GM19351 (cell line): ENCODE measurements around the gene PFKP.
"Not testable (repeated sequence)": the region's sequence is repeated elsewhere in the genome, so short reads cannot be mapped to it uniquely, and the experiment has no call there.

Experiments used
- ATAC-seq: cut with Tn5 transposase; IDR thresholded peaks from one replicate; pipeline ENCODE4 v1.9.1; 2021; ENCODE audit warnings: mild to moderate bottlenecking, moderate library complexity; ENCODE audit not compliant: unreplicated experiment

PFKP gene

GRCh38 chr10:3046981-3047547 is 20.3 kb upstream of the PFKP start:
- no peak for ATAC-seq

- ATAC-seq: no peak
Observed at GRCh38 chr10:3047596-3047995, 19.8 kb upstream of the PFKP start.

GRCh38 chr10:3048119-3049019 is 19.0 kb upstream of the PFKP start:
- no peak for ATAC-seq

GRCh38 chr10:3051692-3052091 is 15.7 kb upstream of the PFKP start:
- ATAC-seq: no peak

- ATAC-seq: no peak
Observed at GRCh38 chr10:3053155-3053554, 14.2 kb upstream of the PFKP start.

GRCh38 chr10:3054183-3054850 is 13.0 kb upstream of the PFKP start:
- ATAC-seq: no peak

GRCh38 chr10:3054851-3055199 is 12.5 kb upstream of the PFKP start:
- no peak for ATAC-seq

GRCh38 chr10:3056280-3057037 is 10.9 kb upstream of the PFKP start:
- ATAC-seq: no peak

GRCh38 chr10:3057946-3058345 is 9.4 kb upstream of the PFKP start:
- ATAC-seq: no peak

GRCh38 chr10:3059974-3060373 is 7.4 kb upstream of the PFKP start:
- ATAC-seq: no peak

GRCh38 chr10:3060481-3060889 is 6.9 kb upstream of the PFKP start:
- no peak for ATAC-seq

GRCh38 chr10:3061323-3061898 is 5.9 kb upstream of the PFKP start:
- ATAC-seq: not testable (repeated sequence)

GRCh38 chr10:3062502-3063186 is 4.7 kb upstream of the PFKP start:
- ATAC-seq: no peak

GRCh38 chr10:3064423-3064822 is 2.9 kb upstream of the PFKP start:
- ATAC-seq: no peak

GRCh38 chr10:3065622-3066021 is 1.7 kb upstream of the PFKP start:
- no peak for ATAC-seq

- ATAC-seq: no peak
Observed at GRCh38 chr10:3066317-3067117, 831 bp upstream of the PFKP start.

- ATAC-seq: peak; percentile 10
Observed at GRCh38 chr10:3067859-3068179, 471 bp downstream of the PFKP start.

- ATAC-seq: peak; percentile 39
Observed at GRCh38 chr10:3068201-3068967, 1.0 kb downstream of the PFKP start.
